ENCODE results near the gene ANKH.
"Not testable (repeated sequence)": the region's sequence is repeated elsewhere in the genome, so short reads cannot be mapped to it uniquely, and the experiment has no call there.

Gene ANKH

DNA sequence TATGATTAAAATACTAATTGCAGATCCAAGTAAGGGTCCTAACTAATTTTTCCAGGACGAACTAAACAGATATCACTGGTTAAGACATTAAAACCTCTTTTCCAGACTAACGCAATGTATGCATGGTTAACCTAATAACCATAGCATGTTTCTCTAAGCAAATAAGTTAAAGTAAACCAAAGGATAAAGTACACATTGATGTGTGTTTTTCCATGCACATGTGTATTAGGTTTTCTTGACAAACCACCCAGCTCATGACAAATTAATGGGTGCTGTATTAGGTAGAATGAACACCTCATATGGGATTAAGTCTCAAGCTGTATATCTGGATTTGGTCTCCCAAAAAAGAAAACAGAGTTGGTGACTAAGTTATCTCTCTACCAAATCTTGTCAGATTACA lies 45.6 kb downstream of the ANKH start:
- no peak overlapping the region for H3K4me2 ChIP-seq
- H3K4me1 ChIP-seq (ENCODE audit: low read depth, poor library complexity, severe bottlenecking), result peaks cover 60% of the 10 kb centered on the region
- no peaks in the 10 kb centered on the region for H4K20me1 ChIP-seq (ENCODE audit: insufficient read depth)
- H3K27ac ChIP-seq, result peak overlapping the region; percentile 59; the same call in 1 of the 2 replicates
- no peak overlapping the region for H2AFZ ChIP-seq (ENCODE audit: low read depth)
- no peaks in the 10 kb centered on the region for H3K36me3 ChIP-seq (ENCODE audit: insufficient read depth)
- no peak overlapping the region for H3K4me3 ChIP-seq (IDR thresholded peaks at IDR 0.05; ENCODE audit: insufficient read depth, low read depth, low read length)
- 0 out of 2 replicates have a peak, but pooled peaks cover 5% of the 10 kb centered on the region for H3K79me2 ChIP-seq (ENCODE audit: insufficient read depth, low read depth)
- H3K9ac ChIP-seq, result no peak overlapping the region
- no peak for TF ChIP-seq CTCF (conservative IDR thresholded peaks at IDR 0.05; ENCODE audit: low read depth, low read length)
- no peaks in the 10 kb centered on the region for H3K27me3 ChIP-seq (ENCODE audit: insufficient read depth, low read depth)

- Histone ChIP-seq H4K20me1 (ENCODE audit: insufficient read depth) (no peaks in the 10 kb centered on the region), H3K4me3 (IDR thresholded peaks at IDR 0.05; ENCODE audit: insufficient read depth, low read depth, low read length) (no peak overlapping the region), H2AFZ (ENCODE audit: low read depth) (no peak overlapping the region), H3K36me3 (ENCODE audit: insufficient read depth) (no peaks in the 10 kb centered on the region), H3K27me3 (ENCODE audit: insufficient read depth, low read depth) (no peaks in the 10 kb centered on the region), H3K9ac (no peak overlapping the region; the same call in 1 of the 2 replicates), H3K79me2 (ENCODE audit: insufficient read depth, low read depth) (0 out of 2 replicates have a peak, but pooled peaks cover 5% of the 10 kb centered on the region), H3K4me1 (ENCODE audit: low read depth, poor library complexity, severe bottlenecking) (peaks cover 68% of the 10 kb centered on the region), H3K4me2 (peak overlapping the region; percentile 55), H3K27ac (peak overlapping the region; percentile 59)
- TF ChIP-seq CTCF (conservative IDR thresholded peaks at IDR 0.05; ENCODE audit: low read depth, low read length), result no peak
These were observed 47.1 kb downstream of the ANKH start for GRCh38 chr5:14824499-14824898.

DNA sequence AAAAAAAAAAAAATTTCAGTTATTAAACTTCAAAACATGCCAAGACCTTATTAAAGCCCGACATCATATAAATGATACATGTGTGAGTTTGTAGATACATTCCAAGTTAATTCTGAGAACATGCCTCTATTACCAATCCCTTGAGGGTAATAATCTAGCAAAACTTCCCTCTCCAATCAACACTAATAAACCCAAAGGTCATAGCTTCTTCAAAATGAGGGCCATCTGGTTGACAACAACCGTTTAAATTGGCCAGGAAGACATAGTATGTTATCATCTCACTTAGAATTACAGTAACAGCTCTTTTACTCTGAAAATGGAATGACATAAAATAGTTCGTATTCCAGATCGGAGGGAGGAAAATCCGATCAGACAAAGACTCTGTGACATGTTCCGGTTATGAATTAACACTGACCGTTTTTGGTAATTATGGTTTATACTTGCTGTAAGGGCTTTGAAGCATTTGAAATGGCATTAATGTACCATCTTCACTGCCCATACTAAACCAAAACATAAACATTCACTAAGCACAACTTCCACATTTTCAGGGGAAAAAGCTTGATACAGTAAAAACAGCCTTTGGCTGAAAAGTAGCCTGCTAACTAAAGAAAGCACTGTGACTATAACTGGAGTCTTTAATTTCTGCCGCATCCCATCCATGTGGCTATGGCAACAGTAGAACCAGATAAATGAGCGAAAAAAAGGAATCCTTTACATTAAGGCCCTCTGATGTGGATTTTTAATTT lies 50.3 kb downstream of the ANKH start:
- 0 out of 2 replicates have a peak, but pooled peaks cover 5% of the 10 kb centered on the region for H3K79me2 ChIP-seq (ENCODE audit: insufficient read depth, low read depth)
- H3K4me1 ChIP-seq (ENCODE audit: low read depth, poor library complexity, severe bottlenecking), result peaks cover 68% of the 10 kb centered on the region
- TF ChIP-seq CTCF (conservative IDR thresholded peaks at IDR 0.05; ENCODE audit: low read depth, low read length), result no peak
- H3K27ac ChIP-seq, result no peak overlapping the region
- no peak overlapping the region for H3K9ac ChIP-seq
- H3K4me2 ChIP-seq, result no peak overlapping the region
- no peaks in the 10 kb centered on the region for H4K20me1 ChIP-seq (ENCODE audit: insufficient read depth)
- no peaks in the 10 kb centered on the region for H3K36me3 ChIP-seq (ENCODE audit: insufficient read depth)
- H2AFZ ChIP-seq (ENCODE audit: low read depth), result no peak overlapping the region
- H3K4me3 ChIP-seq (IDR thresholded peaks at IDR 0.05; ENCODE audit: insufficient read depth, low read depth, low read length), result no peak overlapping the region
- no peaks in the 10 kb centered on the region for H3K27me3 ChIP-seq (ENCODE audit: insufficient read depth, low read depth)

- TF ChIP-seq CTCF (conservative IDR thresholded peaks at IDR 0.05; ENCODE audit: low read depth, low read length), result no peak
- Histone ChIP-seq H3K9ac (no peak overlapping the region), H3K36me3 (ENCODE audit: insufficient read depth) (no peaks in the 10 kb centered on the region), H2AFZ (ENCODE audit: low read depth) (no peak overlapping the region), H3K79me2 (ENCODE audit: insufficient read depth, low read depth) (0 out of 2 replicates have a peak, but pooled peaks cover 5% of the 10 kb centered on the region), H3K4me2 (peak overlapping the region; percentile 12; the same call in 1 of the 2 replicates), H3K4me3 (IDR thresholded peaks at IDR 0.05; ENCODE audit: insufficient read depth, low read depth, low read length) (no peak overlapping the region), H3K27me3 (ENCODE audit: insufficient read depth, low read depth) (no peaks in the 10 kb centered on the region), H4K20me1 (ENCODE audit: insufficient read depth) (no peaks in the 10 kb centered on the region), H3K4me1 (ENCODE audit: low read depth, poor library complexity, severe bottlenecking) (peaks cover 47% of the 10 kb centered on the region), H3K27ac (peak overlapping the region; percentile 12; the same call in 1 of the 2 replicates)
These were observed 52.4 kb downstream of the ANKH start for GRCh38 chr5:14818931-14819790.

GRCh38 chr5:14817762-14818136 lies 53.8 kb downstream of the ANKH start:
- H3K79me2 ChIP-seq (ENCODE audit: insufficient read depth, low read depth); H3K4me2 ChIP-seq; H3K27me3 ChIP-seq (ENCODE audit: insufficient read depth, low read depth); H4K20me1 ChIP-seq (ENCODE audit: insufficient read depth); H3K9ac ChIP-seq; H3K27ac ChIP-seq; H3K36me3 ChIP-seq (ENCODE audit: insufficient read depth); H2AFZ ChIP-seq (ENCODE audit: low read depth); H3K4me3 ChIP-seq (IDR thresholded peaks at IDR 0.05; ENCODE audit: insufficient read depth, low read depth, low read length): not testable (repeated sequence)
- H3K4me1 ChIP-seq (ENCODE audit: low read depth, poor library complexity, severe bottlenecking), result peaks cover 37% of the 10 kb centered on the region

Data from KMS-11 (cell line).